Measurements from ENCODE around the gene PARP9.

- TF ChIP-seq CTCF (IDR thresholded peaks at IDR 0.05): no peak
- no peak for TF ChIP-seq TP53 (CRISPR knock-in tag; IDR thresholded peaks at IDR 0.05)
- no peak for TF ChIP-seq CBFB (CRISPR knock-in tag; IDR thresholded peaks at IDR 0.05; ENCODE audit: low read depth)
Measured at GRCh38 chr3:122548619-122549018, 15.5 kb downstream of the PARP9 start.

All from WTC11 (cell line).